Naive thymus-derived CD8-positive, alpha-beta T cell (primary cell): ENCODE data around the gene SPHK1. TPM values are rescaled to one million over a fixed set of nuclear protein-coding genes. Genes with fewer than 3 reads are reported as not detected.

Source experiments
- ATAC-seq, 2 donors: fragments of 150-1000 bp; cut with Tn5 transposase in 1 of 2; sonication (Bioruptor Pico), chemical (Tn5 transposase) in 1 of 2; 1 replicate in 1 of 2; 2 replicates in 1 of 2; pipeline ENCODE4 v1.10.0; 2021; ENCODE audit warnings: mild to moderate bottlenecking in 2 of 2, moderate library complexity in 2 of 2
- POLR2A ChIA-PET: fragments of 350-600 bp; sonication (Branson Sonifier 250); formaldehyde crosslinking; loops from one replicate; lab custom pipeline; 2021; ENCODE audit warnings: antibody characterized with exemption; lab: Charles Lee
- DNase-seq, 10 donors: peaks; one replicate each; pipeline versions ENCODE4 v3.0.0 to v3.0.0-alpha.2; 2020 to 2022
- H3K27ac Mint-ChIP-seq, 10 donors: one replicate each; pipeline ENCODE4 v1.8.0; 2020 to 2022; ENCODE audit warnings: mild to moderate bottlenecking in 10 of 10, mixed read lengths in 10 of 10, moderate library complexity in 4 of 10, inconsistent platforms in 1 of 10
- H3K27me3 Mint-ChIP-seq, 5 donors: one replicate each; pipeline ENCODE4 v1.8.0; 2021 to 2022; ENCODE audit warnings: mixed read lengths in 5 of 5
- H3K36me3 Mint-ChIP-seq, 3 donors: one replicate each; pipeline ENCODE4 v1.8.0; 2020 to 2022; ENCODE audit warnings: mixed read lengths in 3 of 3, mild to moderate bottlenecking in 2 of 3, inconsistent platforms in 1 of 3
- H3K4me1 Mint-ChIP-seq, 4 donors: one replicate each; pipeline ENCODE4 v1.8.0; 2021 to 2022; ENCODE audit warnings: mixed read lengths in 4 of 4
- H3K4me3 Mint-ChIP-seq, 10 donors: one replicate each; pipeline ENCODE4 v1.8.0; 2020 to 2022; ENCODE audit warnings: mild to moderate bottlenecking in 10 of 10, mixed read lengths in 10 of 10, moderate library complexity in 6 of 10, inconsistent platforms in 1 of 10
- H3K9me3 Mint-ChIP-seq, 9 donors: one replicate each; pipeline ENCODE4 v1.8.0; 2020 to 2022; ENCODE audit warnings: mixed read lengths in 9 of 9, mild to moderate bottlenecking in 3 of 9, inconsistent platforms in 1 of 9, moderate library complexity in 1 of 9
- polyA plus RNA-seq, 3 donors: library from polyadenylated mRNA; unstranded; fragments of 300-500 nt; fragmentation: Illumina TruSeq; gene quantifications; one replicate each; pipeline ENCODE4 v1.2.3, GENCODE V29; 2021
- total RNA-seq, 8 experiments: library from RNA in 2 of 8; stranded (reverse) in 2 of 8; gene quantifications; one replicate each; pipeline ENCODE4 v1.2.3 and lab custom pipeline; 2021 to 2026

SPHK1 gene
- total and polyA plus RNA-seq, 5 experiments from 2014 or later = 0.31 to 0.91 (median 0.61) TPM; not detected in 1

DNA sequence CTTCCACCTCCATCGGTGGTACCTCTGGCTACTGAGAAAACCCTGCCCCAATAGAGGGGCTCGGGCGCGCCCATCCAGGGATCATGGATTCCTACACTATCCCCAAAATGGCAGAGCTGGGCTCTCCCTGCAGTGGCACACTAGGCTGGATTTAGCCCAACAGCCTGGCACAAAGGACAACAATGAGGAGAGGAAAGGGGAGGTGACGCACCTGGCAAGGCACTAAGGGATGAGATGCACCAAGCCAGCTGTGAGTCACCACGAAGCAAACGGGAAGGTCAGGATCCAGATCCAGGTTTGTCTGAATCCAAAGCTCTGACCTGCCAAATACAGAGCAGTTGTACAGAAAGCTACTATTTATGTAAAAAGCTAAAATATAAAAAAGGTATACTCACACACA lies 50.5 kb downstream of the SPHK1 start:
- Mint-ChIP-seq H3K9me3 (no peaks in the 10 kb centered on the region), H3K4me3 (no peak overlapping the region), H3K36me3 (peaks cover 0 to 18% (median 2%) of the 10 kb centered on the region in 3 donors), H3K4me1 (peaks cover 26 to 65% (median 33%) of the 10 kb centered on the region in 4 donors), H3K27ac (no peak overlapping the region), H3K27me3 (no peaks in the 10 kb centered on the region)
- DNase-seq (no peak), ATAC-seq (no peak)
- POLR2A ChIA-PET = interaction anchor here (0.8 kb wide), 1 partner anchor 15 kb away, joined by 4 read pairs; no protein-coding TSS in a partner anchor

DNA sequence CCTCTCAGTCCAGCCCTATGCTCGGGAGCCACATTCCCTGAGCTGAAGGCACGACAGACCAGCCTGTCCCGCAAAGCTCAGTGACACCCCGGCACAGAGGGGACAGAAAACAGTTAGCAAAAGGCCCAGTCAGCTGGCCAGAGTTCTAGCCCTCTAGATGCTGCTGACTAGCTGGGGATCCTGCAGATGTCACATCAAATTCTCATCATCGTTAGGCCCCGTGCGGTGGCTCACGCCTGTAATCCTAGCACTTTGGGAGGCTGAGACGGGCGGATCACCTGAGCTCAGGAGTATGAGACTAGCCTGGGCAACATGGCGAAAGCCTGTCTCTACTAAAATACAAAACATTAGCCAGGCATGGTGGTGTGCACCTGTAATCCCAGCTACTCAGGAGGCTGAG lies 51.3 kb downstream of the SPHK1 start:
- H3K36me3 Mint-ChIP-seq = peaks cover 0 to 15% (median 2%) of the 10 kb centered on the region in 3 donors
- no peak overlapping the region for H3K4me3 Mint-ChIP-seq
- H3K9me3 Mint-ChIP-seq = no peaks in the 10 kb centered on the region
- no peak overlapping the region for H3K27ac Mint-ChIP-seq
- peaks cover 26 to 67% (median 39%) of the 10 kb centered on the region in 4 donors for H3K4me1 Mint-ChIP-seq
- DNase-seq = no peak
- POLR2A ChIA-PET = no interaction called here
- ATAC-seq = no peak
- H3K27me3 Mint-ChIP-seq = no peaks in the 10 kb centered on the region

Other genes starting within 250 kb of the SPHK1 start
- 1 to 10 TPM; 3.4 to 3.7 TPM for gene FOXJ1, start 243.4 kb upstream of the SPHK1 start, total RNA-seq
- 1 to 10 TPM in 2 of 3 donors, under 1 TPM in 1; 0.28 to 2.8 (median 1.8) TPM for gene FOXJ1, start 243.4 kb upstream of the SPHK1 start, polyA plus RNA-seq
- gene RNF157, start 144.1 kb upstream of the SPHK1 start, total RNA-seq = 10 to 100 TPM; 46.1 to 46.4 TPM
- 10 to 100 TPM in 2 of 3 donors, 1 to 10 TPM in 1; 4.9 to 29.4 (median 10.5) TPM for gene RNF157, start 144.1 kb upstream of the SPHK1 start, polyA plus RNA-seq
- gene UBALD2, start 119.3 kb upstream of the SPHK1 start, total RNA-seq = 100 to 1,000 TPM; 111 to 122 TPM
- 1 to 10 TPM; 6.6 to 9.7 (median 8.2) TPM for gene UBALD2, start 119.3 kb upstream of the SPHK1 start, polyA plus RNA-seq
- gene QRICH2, start 76.3 kb upstream of the SPHK1 start, total RNA-seq = 1 to 10 TPM; 6.5 to 8.3 TPM
- gene QRICH2, start 76.3 kb upstream of the SPHK1 start, polyA plus RNA-seq = under 1 TPM; 0.13 to 0.59 (median 0.23) TPM
- 10 to 100 TPM; 42.5 to 44.7 TPM for gene PRPSAP1, start 30.7 kb upstream of the SPHK1 start, total RNA-seq
- 10 to 100 TPM; 37.9 to 62.9 (median 54.7) TPM for gene PRPSAP1, start 30.7 kb upstream of the SPHK1 start, polyA plus RNA-seq
- gene UBE2O, start 68.5 kb downstream of the SPHK1 start, total RNA-seq = 10 to 100 TPM; 49.7 to 50.4 TPM
- gene UBE2O, start 68.5 kb downstream of the SPHK1 start, polyA plus RNA-seq = 10 to 100 TPM in 2 of 3 donors, 1 to 10 TPM in 1; 8.8 to 14.4 (median 10.6) TPM
- gene AANAT, start 83.0 kb downstream of the SPHK1 start, total RNA-seq = not detected
- not detected for gene AANAT, start 83.0 kb downstream of the SPHK1 start, polyA plus RNA-seq
- 10 to 100 TPM; 59.4 to 62.4 TPM for gene RHBDF2, start 116.8 kb downstream of the SPHK1 start, total RNA-seq
- gene RHBDF2, start 116.8 kb downstream of the SPHK1 start, polyA plus RNA-seq = 10 to 100 TPM in 1 of 3 donors, 1 to 10 TPM in 2; 4.8 to 10.2 (median 6.2) TPM
- 1 to 10 TPM in 1 of 2 experiments, under 1 TPM in 1; 0.52 to 2.1 TPM for gene CYGB, start 153.1 kb downstream of the SPHK1 start, total RNA-seq
- gene CYGB, start 153.1 kb downstream of the SPHK1 start, polyA plus RNA-seq = 1 to 10 TPM in 1 of 3 donors, under 1 TPM in 2; 0.40 to 1.0 (median 0.53) TPM
- gene PRCD, start 155.4 kb downstream of the SPHK1 start, total RNA-seq = 1 to 10 TPM; 4.0 to 5.3 TPM
- gene PRCD, start 155.4 kb downstream of the SPHK1 start, polyA plus RNA-seq = 10 to 100 TPM in 1 of 3 donors, 1 to 10 TPM in 2; 5.0 to 11.4 (median 7.1) TPM
- under 1 TPM in 1 of 2 experiments, not detected in 1; 0.44 TPM for gene ST6GALNAC2, start 201.3 kb downstream of the SPHK1 start, total RNA-seq
- gene ST6GALNAC2, start 201.3 kb downstream of the SPHK1 start, polyA plus RNA-seq = 1 to 10 TPM in 1 of 3 donors, not detected in 2; 1.1 TPM